ENCODE results near the gene OR5AS1.

GRCh38 chr11:56066980-56067379 is 39.5 kb downstream of the OR5AS1 start:
- TF ChIP-seq, protein P1, sequence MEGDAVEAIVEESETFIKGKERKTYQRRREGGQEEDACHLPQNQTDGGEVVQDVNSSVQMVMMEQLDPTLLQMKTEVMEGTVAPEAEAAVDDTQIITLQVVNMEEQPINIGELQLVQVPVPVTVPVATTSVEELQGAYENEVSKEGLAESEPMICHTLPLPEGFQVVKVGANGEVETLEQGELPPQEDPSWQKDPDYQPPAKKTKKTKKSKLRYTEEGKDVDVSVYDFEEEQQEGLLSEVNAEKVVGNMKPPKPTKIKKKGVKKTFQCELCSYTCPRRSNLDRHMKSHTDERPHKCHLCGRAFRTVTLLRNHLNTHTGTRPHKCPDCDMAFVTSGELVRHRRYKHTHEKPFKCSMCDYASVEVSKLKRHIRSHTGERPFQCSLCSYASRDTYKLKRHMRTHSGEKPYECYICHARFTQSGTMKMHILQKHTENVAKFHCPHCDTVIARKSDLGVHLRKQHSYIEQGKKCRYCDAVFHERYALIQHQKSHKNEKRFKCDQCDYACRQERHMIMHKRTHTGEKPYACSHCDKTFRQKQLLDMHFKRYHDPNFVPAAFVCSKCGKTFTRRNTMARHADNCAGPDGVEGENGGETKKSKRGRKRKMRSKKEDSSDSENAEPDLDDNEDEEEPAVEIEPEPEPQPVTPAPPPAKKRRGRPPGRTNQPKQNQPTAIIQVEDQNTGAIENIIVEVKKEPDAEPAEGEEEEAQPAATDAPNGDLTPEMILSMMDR (IDR thresholded peaks at IDR 0.05): no peak
- TF ChIP-seq SMC3 (IDR thresholded peaks at IDR 0.05; ENCODE audit: low read depth, low read length) (no peak), RAD21 (IDR thresholded peaks at IDR 0.05; ENCODE audit: low read length) (no peak), POLR2AphosphoS5 (IDR thresholded peaks at IDR 0.05; ENCODE audit: low read depth, low read length) (no peak), NRF1 (IDR thresholded peaks at IDR 0.05; ENCODE audit: low read depth, low read length) (no peak)
